Lung (tissue), 12 donors: ENCODE measurements around the gene ADCY6. TPM values are rescaled to one million over a fixed set of nuclear protein-coding genes. Genes with fewer than 3 reads are reported as not detected.
A peak's percentile ranks its signal among the peaks of the same experiment; 100 is the strongest.

Source experiments
- ATAC-seq: fragments of 200-7000 bp; cut with Tn5 transposase; one replicate; pipeline ENCODE4 v1.9.1; 2020; ENCODE audit warnings: moderate number of reproducible peaks; ENCODE audit not compliant: insufficient read depth, low FRiP score
- DNase-seq, 3 donors: peaks; one replicate each; pipeline ENCODE4 v3.0.0-alpha.2; 2013 to 2017
- H3K27ac ChIP-seq, 2 donors: one replicate each; pipeline ENCODE4 v1.5.1; 2013; ENCODE audit warnings: mild to moderate bottlenecking in 2 of 2, moderate library complexity in 2 of 2, control low read depth in 1 of 2, inconsistent platforms in 1 of 2, low read depth in 1 of 2, low read length in 1 of 2
- H3K27me3 ChIP-seq, 3 donors: one replicate each; pipeline ENCODE4 v1.5.1; 2013; ENCODE audit warnings: low read length in 2 of 3; ENCODE audit not compliant: control insufficient read depth in 3 of 3, insufficient read depth in 3 of 3
- H3K36me3 ChIP-seq, 4 donors: one replicate each; pipeline ENCODE4 v1.5.1; 2013; ENCODE audit warnings: low read length in 4 of 4, mild to moderate bottlenecking in 1 of 4, moderate library complexity in 1 of 4; ENCODE audit not compliant: control insufficient read depth in 4 of 4, insufficient read depth in 4 of 4
- H3K4me1 ChIP-seq, 5 donors: one replicate each; pipeline ENCODE4 v1.5.1; 2013; ENCODE audit warnings: low read length in 5 of 5, mild to moderate bottlenecking in 2 of 5, moderate library complexity in 1 of 5; ENCODE audit not compliant: control insufficient read depth in 5 of 5, insufficient read depth in 5 of 5
- H3K4me3 ChIP-seq: one replicate; pipeline ENCODE4 v1.5.1; 2013; ENCODE audit warnings: mild to moderate bottlenecking, control low read depth, moderate library complexity
- H3K9ac ChIP-seq, 2 donors: one replicate each; pipeline ENCODE4 v1.5.1; 2013; ENCODE audit warnings: low read length in 2 of 2, control low read depth in 1 of 2; ENCODE audit not compliant: insufficient read depth in 1 of 2
- H3K9me3 ChIP-seq, 4 donors: one replicate each; pipeline ENCODE4 v1.5.1; 2013; ENCODE audit warnings: low read length in 3 of 4, mild to moderate bottlenecking in 1 of 4, moderate library complexity in 1 of 4; ENCODE audit not compliant: control insufficient read depth in 4 of 4, insufficient read depth in 3 of 4
- WGBS, 2 donors: extraction: QIAGEN DNeasy Blood & Tissue Kit; methylation state at CpG; one replicate each; pipeline ENCODE4 v1.1.7; 2013; 5-methylcytosine and 5-hydroxymethylcytosine counted together
- polyA plus RNA-seq, 2 donors: library from polyadenylated mRNA; stranded (reverse); fragments of 200-250 nt; gene quantifications; one replicate each; pipeline ENCODE4 v1.2.1, GENCODE V29; 2013
- total RNA-seq, 2 donors: library from RNA; depleted of rRNA in 1 of 2; stranded (reverse); fragments of >200 nt in 1 of 2; gene quantifications; one replicate each; pipeline ENCODE4 v1.2.1, GENCODE V29; 2014 to 2021
- TF ChIP-seq, protein P1 (sequence below): IDR thresholded peaks from 2 replicates; pipeline ENCODE4 v1.5.1; 2012; ENCODE audit warnings: mild to moderate bottlenecking; ENCODE audit errors: control extremely low read depth, extremely low read depth
- donor health status: control.
- donor health status: control.
- donor health status: Bipolar disorder and iron deficiency.
- donor health status: healthy.
- donor health status: DM: yes; HTN: yes; CAD: no.

Gene ADCY6
- total and polyA plus RNA-seq, 4 donors = 14.4 to 37.0 (median 26.2) TPM

DNA sequence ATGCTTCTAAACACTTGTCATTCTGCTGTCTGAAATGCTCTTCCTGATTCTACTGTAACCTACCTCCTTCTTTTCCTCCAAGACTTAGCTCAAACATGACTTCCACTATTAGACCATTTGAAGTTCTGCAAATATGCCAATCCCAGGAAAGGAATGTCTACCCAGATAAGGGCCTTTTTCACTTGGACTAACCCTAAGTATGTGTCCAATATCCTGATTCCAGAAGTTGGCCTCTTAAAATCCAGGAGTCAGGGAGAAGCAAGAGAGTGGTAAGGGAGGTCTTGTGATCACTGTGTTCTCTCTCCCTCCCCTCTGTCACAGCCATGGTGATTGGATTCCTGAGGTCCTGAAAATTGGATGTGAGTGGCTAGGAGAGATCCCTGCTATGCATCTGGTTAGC lies 30.2 kb downstream of the ADCY6 start:
- peak overlapping the region in 1 of 2 donors; percentile 33 for H3K27ac ChIP-seq
- H3K9ac ChIP-seq = no peak overlapping the region
- DNase-seq (no peak), ATAC-seq (no peak)
- no peaks in the 10 kb centered on the region for H3K27me3 ChIP-seq
- TF ChIP-seq, protein P1, sequence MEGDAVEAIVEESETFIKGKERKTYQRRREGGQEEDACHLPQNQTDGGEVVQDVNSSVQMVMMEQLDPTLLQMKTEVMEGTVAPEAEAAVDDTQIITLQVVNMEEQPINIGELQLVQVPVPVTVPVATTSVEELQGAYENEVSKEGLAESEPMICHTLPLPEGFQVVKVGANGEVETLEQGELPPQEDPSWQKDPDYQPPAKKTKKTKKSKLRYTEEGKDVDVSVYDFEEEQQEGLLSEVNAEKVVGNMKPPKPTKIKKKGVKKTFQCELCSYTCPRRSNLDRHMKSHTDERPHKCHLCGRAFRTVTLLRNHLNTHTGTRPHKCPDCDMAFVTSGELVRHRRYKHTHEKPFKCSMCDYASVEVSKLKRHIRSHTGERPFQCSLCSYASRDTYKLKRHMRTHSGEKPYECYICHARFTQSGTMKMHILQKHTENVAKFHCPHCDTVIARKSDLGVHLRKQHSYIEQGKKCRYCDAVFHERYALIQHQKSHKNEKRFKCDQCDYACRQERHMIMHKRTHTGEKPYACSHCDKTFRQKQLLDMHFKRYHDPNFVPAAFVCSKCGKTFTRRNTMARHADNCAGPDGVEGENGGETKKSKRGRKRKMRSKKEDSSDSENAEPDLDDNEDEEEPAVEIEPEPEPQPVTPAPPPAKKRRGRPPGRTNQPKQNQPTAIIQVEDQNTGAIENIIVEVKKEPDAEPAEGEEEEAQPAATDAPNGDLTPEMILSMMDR = no peak
- H3K9me3 ChIP-seq = no peaks in the 10 kb centered on the region
- no peaks in the 10 kb centered on the region for H3K4me1 ChIP-seq
- H3K36me3 ChIP-seq = no peaks in the 10 kb centered on the region
- no peak overlapping the region for H3K4me3 ChIP-seq

DNA sequence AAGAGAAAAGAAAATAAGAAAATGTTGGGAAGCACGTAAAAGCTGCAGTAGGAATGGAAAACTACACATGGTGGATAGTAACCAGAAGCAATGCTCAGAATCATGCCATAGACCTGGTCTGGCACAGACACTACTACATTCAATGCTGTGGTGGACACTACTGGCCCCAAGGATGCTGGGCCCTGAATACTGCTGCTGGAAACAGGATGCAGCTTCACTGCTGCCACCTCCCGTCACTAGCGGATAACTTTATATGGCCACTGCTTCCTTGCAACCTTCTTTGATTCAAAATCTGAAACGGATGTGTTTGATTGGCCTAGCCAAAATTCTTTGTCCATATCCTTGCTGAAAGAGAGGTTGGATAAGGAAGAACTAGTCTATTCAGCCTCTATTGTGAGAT lies 30.7 kb downstream of the ADCY6 start:
- no peaks in the 10 kb centered on the region for H3K9me3 ChIP-seq
- H3K9ac ChIP-seq = no peak overlapping the region
- ATAC-seq = no peak
- no peaks in the 10 kb centered on the region for H3K4me1 ChIP-seq
- no peaks in the 10 kb centered on the region for H3K27me3 ChIP-seq
- peak in 1 of 3 donors; percentile 9 for DNase-seq
- no peak overlapping the region for H3K4me3 ChIP-seq
- no peak overlapping the region for H3K27ac ChIP-seq
- TF ChIP-seq, protein P1 = no peak
- WGBS, 2 donors = 59 to 63% methylated on average over 4 of the region's 4 CpGs
- no peaks in the 10 kb centered on the region for H3K36me3 ChIP-seq

DNA sequence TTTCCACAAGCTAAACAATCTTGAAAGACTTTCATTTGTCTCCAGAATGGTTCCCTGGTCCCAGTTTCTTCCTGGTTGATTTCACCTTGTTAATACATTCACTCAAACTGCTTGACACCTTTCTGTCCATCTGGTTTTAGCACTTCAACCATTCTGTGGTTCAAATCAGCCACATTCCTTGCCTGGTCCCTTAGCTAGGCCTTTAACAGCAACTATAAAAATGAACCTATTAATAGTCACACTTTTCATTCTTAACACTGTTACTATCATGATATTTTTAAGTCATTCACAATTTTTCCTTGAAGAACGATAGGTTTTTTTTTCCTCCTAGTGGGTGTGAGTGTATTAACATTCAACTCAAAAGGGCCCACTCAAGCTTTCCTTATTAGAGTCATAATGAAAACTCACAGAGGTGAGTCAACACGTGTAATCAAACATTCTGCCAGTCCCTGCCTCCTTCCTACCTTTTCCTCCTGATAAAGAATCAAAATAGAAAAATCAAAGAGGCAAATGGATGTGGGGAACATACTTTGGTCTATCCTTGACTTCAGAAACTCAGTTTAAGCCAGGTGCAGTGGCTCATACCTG lies 38.0 kb downstream of the ADCY6 start:
- Histone ChIP-seq H3K27ac (no peak overlapping the region), H3K9ac (no peak overlapping the region), H3K36me3 (no peaks in the 10 kb centered on the region), H3K27me3 (no peaks in the 10 kb centered on the region), H3K4me3 (no peak overlapping the region), H3K9me3 (no peaks in the 10 kb centered on the region), H3K4me1 (no peaks in the 10 kb centered on the region)
- ATAC-seq (peak; percentile 56), DNase-seq (peak in 1 of 3 donors; percentile 13)
- TF ChIP-seq, protein P1 = no peak
- WGBS, 2 donors = 54 to 70% methylated on average over 2 of the region's 2 CpGs

DNA sequence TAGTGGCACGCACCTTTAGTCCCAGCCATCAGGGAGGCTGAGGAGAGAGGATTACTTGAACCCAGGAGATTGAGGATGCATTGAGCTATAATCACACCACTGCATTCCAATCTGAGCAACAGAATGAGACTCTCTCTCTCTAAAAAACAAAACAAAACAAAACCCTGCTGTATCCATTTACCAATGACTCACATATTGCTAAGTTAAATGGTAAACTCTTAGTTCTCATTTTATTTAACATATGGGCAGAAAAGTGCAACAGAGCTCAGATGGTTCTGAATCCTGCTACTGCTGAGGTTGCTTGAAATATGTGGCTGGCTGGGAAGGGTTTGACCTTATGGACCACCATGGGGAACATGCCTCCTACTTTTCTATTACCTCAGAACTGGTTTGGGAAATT lies 38.7 kb downstream of the ADCY6 start:
- ATAC-seq (no peak), DNase-seq (no peak)
- WGBS, 2 donors = 85 to 95% methylated on average over 1 of the region's 1 CpG
- TF ChIP-seq, protein P1 = no peak
- no peak overlapping the region for H3K9ac ChIP-seq
- no peaks in the 10 kb centered on the region for H3K9me3 ChIP-seq
- no peak overlapping the region for H3K4me3 ChIP-seq
- no peaks in the 10 kb centered on the region for H3K36me3 ChIP-seq
- no peaks in the 10 kb centered on the region for H3K27me3 ChIP-seq
- peak overlapping the region in 1 of 2 donors; percentile 31 for H3K27ac ChIP-seq
- H3K4me1 ChIP-seq = no peaks in the 10 kb centered on the region
